ENCODE data around the gene ROR1.

ROR1 gene

GRCh38 chr1:64155278-64155677 is 381.5 kb downstream of the ROR1 start:
- Mint-ChIP-seq H3K9me3 (no peaks in the 10 kb centered on the region), H3K4me3 (no peak overlapping the region), H3K36me3 (ENCODE audit: low read depth) (no peaks in the 10 kb centered on the region), H3K27ac (no peak overlapping the region), H3K4me1 (ENCODE audit: low read depth) (no peaks in the 10 kb centered on the region), H3K27me3 (peaks cover 15% of the 10 kb centered on the region)
- no peak for DNase-seq

DNA sequence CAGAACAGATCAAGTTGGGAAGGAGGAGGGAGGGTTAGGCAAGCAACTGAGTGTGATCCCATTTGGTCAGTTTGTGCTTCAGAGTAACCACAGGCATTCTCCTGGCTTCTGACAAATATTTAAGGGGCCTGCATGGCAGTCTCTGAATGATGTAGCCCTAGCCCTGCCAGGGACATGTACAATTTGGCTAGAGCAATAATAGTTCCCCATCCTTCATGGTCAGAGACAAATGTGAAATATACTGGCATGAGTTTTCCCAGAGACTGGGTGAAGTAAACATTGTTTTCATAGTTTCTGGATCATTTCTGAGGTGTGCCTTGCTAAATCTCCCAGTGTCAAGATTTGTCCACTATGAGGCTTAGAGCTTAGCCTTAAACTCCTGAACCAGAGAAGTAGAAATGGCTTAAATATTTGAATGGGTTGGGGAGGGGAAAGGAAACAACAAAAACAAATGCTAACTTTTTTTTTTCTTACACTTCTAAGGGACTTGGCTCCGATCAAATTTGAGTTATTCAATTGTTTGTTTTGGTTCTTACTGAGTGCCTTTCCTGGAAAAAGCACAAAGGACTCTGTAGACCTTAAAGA is 387.6 kb downstream of the ROR1 start:
- H3K9me3 Mint-ChIP-seq, result no peaks in the 10 kb centered on the region
- DNase-seq, result no peak
- peaks cover 34% of the 10 kb centered on the region for H3K27me3 Mint-ChIP-seq
- no peak overlapping the region for H3K4me3 Mint-ChIP-seq
- H3K27ac Mint-ChIP-seq, result no peak overlapping the region
- no peaks in the 10 kb centered on the region for H3K36me3 Mint-ChIP-seq (ENCODE audit: low read depth)
- no peaks in the 10 kb centered on the region for H3K4me1 Mint-ChIP-seq (ENCODE audit: low read depth)

DNA sequence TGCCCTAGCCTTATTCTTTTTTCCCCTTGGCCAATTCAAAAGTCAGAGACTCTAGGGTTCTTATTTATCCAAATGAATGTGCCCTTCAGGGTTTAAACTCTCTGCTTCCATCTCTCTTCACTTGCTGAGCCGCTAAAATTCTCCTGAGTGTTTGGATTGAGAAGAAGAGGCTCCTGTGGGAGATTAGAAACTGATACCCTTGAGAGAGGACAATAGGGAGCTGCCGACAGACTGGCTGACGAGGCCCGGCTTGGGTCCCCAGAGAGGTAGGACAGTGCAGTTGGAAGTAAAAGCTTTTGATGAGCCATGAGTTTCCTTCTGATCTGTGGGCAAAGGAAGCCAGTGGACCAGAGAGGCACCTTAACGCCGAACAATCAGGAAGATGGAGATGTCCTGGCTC is 388.3 kb downstream of the ROR1 start:
- no peak overlapping the region for H3K27ac Mint-ChIP-seq
- peaks cover 35% of the 10 kb centered on the region for H3K27me3 Mint-ChIP-seq
- no peaks in the 10 kb centered on the region for H3K9me3 Mint-ChIP-seq
- no peaks in the 10 kb centered on the region for H3K36me3 Mint-ChIP-seq (ENCODE audit: low read depth)
- H3K4me3 Mint-ChIP-seq, result no peak overlapping the region
- DNase-seq, result no peak
- H3K4me1 Mint-ChIP-seq (ENCODE audit: low read depth), result no peaks in the 10 kb centered on the region

GRCh38 chr1:64162804-64163203 is 389.0 kb downstream of the ROR1 start:
- Mint-ChIP-seq H3K9me3 (no peaks in the 10 kb centered on the region), H3K27me3 (peaks cover 41% of the 10 kb centered on the region), H3K4me3 (no peak overlapping the region), H3K36me3 (ENCODE audit: low read depth) (no peaks in the 10 kb centered on the region), H3K4me1 (ENCODE audit: low read depth) (no peaks in the 10 kb centered on the region), H3K27ac (no peak overlapping the region)
- DNase-seq, result no peak

GRCh38 chr1:64163431-64163830 is 389.6 kb downstream of the ROR1 start:
- Mint-ChIP-seq H3K4me3 (no peak overlapping the region), H3K27me3 (peaks cover 41% of the 10 kb centered on the region), H3K36me3 (ENCODE audit: low read depth) (no peaks in the 10 kb centered on the region), H3K9me3 (no peaks in the 10 kb centered on the region), H3K27ac (no peak overlapping the region), H3K4me1 (ENCODE audit: low read depth) (no peaks in the 10 kb centered on the region)
- no peak for DNase-seq

DNA sequence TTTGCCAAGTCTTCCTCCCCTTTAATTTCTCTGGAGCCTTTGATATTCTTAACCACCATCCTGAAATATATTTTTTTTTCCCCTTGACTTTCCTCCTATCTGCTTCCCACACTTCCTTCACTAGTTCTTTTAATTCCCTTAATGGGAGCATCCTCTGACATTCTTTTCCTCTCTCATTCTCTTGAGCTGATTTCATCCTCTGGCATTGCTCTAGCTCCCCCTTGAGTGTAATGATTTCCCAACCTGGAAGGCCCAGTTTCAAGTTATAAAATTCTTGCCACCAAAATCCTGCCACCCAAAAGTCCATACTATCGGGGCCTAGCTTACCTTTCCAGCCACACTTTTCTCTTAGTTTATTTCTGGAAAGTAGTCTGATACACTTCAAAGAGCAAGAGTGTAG is 390.2 kb downstream of the ROR1 start:
- no peaks in the 10 kb centered on the region for H3K4me1 Mint-ChIP-seq (ENCODE audit: low read depth)
- DNase-seq, result no peak
- H3K4me3 Mint-ChIP-seq, result no peak overlapping the region

GRCh38 chr1:64166629-64167028 is 392.8 kb downstream of the ROR1 start:
- DNase-seq, result no peak

More for the DNA sequence above, 390.2 kb downstream of the ROR1 start:
- Mint-ChIP-seq H3K36me3 (ENCODE audit: low read depth) (no peaks in the 10 kb centered on the region), H3K9me3 (no peaks in the 10 kb centered on the region), H3K27ac (no peak overlapping the region), H3K27me3 (peaks cover 38% of the 10 kb centered on the region)

GRCh38 chr1:64167176-64167575 is 393.4 kb downstream of the ROR1 start:
- H3K4me3 Mint-ChIP-seq, result no peak overlapping the region
- H3K36me3 Mint-ChIP-seq (ENCODE audit: low read depth), result no peaks in the 10 kb centered on the region
- DNase-seq, result no peak
- H3K27ac Mint-ChIP-seq, result no peak overlapping the region
- no peaks in the 10 kb centered on the region for H3K9me3 Mint-ChIP-seq
- peaks cover 39% of the 10 kb centered on the region for H3K27me3 Mint-ChIP-seq
- peaks cover 15% of the 10 kb centered on the region for H3K4me1 Mint-ChIP-seq (ENCODE audit: low read depth)

More at GRCh38 chr1:64166629-64167028, 392.8 kb downstream of the ROR1 start:
- Mint-ChIP-seq H3K27ac (no peak overlapping the region), H3K36me3 (ENCODE audit: low read depth) (no peaks in the 10 kb centered on the region), H3K27me3 (peaks cover 41% of the 10 kb centered on the region), H3K4me3 (no peak overlapping the region), H3K9me3 (no peaks in the 10 kb centered on the region), H3K4me1 (ENCODE audit: low read depth) (peaks cover 10% of the 10 kb centered on the region)

GRCh38 chr1:64171246-64171645 is 397.4 kb downstream of the ROR1 start:
- Mint-ChIP-seq H3K36me3 (ENCODE audit: low read depth) (no peaks in the 10 kb centered on the region), H3K27ac (peak overlapping the region; percentile 73), H3K4me1 (ENCODE audit: low read depth) (peaks cover 26% of the 10 kb centered on the region), H3K4me3 (no peak overlapping the region), H3K27me3 (peaks cover 47% of the 10 kb centered on the region), H3K9me3 (no peaks in the 10 kb centered on the region)
- no peak for DNase-seq

GRCh38 chr1:64171797-64172281 is 398.0 kb downstream of the ROR1 start:
- no peaks in the 10 kb centered on the region for H3K36me3 Mint-ChIP-seq (ENCODE audit: low read depth)
- H3K4me3 Mint-ChIP-seq, result no peak overlapping the region

GRCh38 chr1:64172458-64172983 is 398.7 kb downstream of the ROR1 start:
- Mint-ChIP-seq H3K4me1 (ENCODE audit: low read depth) (peaks cover 26% of the 10 kb centered on the region), H3K9me3 (no peaks in the 10 kb centered on the region), H3K27me3 (peaks cover 43% of the 10 kb centered on the region), H3K27ac (peak overlapping the region; percentile 74), H3K36me3 (ENCODE audit: low read depth) (no peaks in the 10 kb centered on the region), H3K4me3 (peak overlapping the region; percentile 5)
- no peak for DNase-seq

More at GRCh38 chr1:64171797-64172281, 398.0 kb downstream of the ROR1 start:
- Mint-ChIP-seq H3K4me1 (ENCODE audit: low read depth) (peaks cover 26% of the 10 kb centered on the region), H3K9me3 (no peaks in the 10 kb centered on the region), H3K27ac (peak overlapping the region; percentile 73), H3K27me3 (peaks cover 45% of the 10 kb centered on the region)
- DNase-seq, result no peak

DNA sequence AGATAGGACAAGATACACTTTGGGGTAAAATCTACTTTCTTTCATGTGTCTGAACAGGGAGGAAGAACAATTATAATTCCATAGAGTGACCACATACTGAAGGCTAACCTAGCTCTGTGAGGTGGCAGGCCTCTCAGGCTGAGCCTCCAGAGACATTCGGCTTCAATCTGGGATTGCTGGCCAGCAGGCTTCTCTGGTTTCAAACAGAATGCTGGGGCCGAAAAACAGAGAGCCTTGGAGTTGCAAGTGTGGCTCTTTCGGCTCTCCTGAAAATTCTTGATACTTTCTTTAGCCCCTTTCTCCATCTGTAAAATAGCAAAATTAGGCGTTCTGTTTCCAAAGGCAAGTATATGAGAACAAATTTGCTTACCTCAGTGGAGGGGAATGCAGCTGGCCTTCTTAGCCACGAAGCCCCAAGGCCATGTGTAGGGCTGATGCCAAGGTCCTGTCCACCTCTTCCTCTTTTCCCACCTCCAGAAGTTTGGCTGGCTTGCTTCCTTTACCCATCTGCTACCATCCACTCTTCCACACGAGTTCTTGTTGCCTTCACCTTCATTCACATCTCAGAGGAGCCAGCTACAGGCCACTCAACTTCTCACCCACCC is 399.6 kb downstream of the ROR1 start:
- no peak overlapping the region for H3K27ac Mint-ChIP-seq
- no peaks in the 10 kb centered on the region for H3K9me3 Mint-ChIP-seq
- no peaks in the 10 kb centered on the region for H3K36me3 Mint-ChIP-seq (ENCODE audit: low read depth)
- H3K27me3 Mint-ChIP-seq, result peaks cover 47% of the 10 kb centered on the region
- DNase-seq, result no peak
- H3K4me1 Mint-ChIP-seq (ENCODE audit: low read depth), result peaks cover 26% of the 10 kb centered on the region
- no peak overlapping the region for H3K4me3 Mint-ChIP-seq

- Mint-ChIP-seq H3K36me3 (ENCODE audit: low read depth) (no peaks in the 10 kb centered on the region), H3K4me1 (ENCODE audit: low read depth) (peaks cover 26% of the 10 kb centered on the region), H3K9me3 (no peaks in the 10 kb centered on the region), H3K27ac (no peak overlapping the region), H3K4me3 (no peak overlapping the region), H3K27me3 (peaks cover 41% of the 10 kb centered on the region)
- DNase-seq, result no peak
These were observed 401.8 kb downstream of the ROR1 start for GRCh38 chr1:64175639-64176038.

- Mint-ChIP-seq H3K9me3 (no peaks in the 10 kb centered on the region), H3K27ac (no peak overlapping the region), H3K36me3 (ENCODE audit: low read depth) (no peaks in the 10 kb centered on the region), H3K4me1 (ENCODE audit: low read depth) (peaks cover 16% of the 10 kb centered on the region), H3K27me3 (peaks cover 39% of the 10 kb centered on the region), H3K4me3 (no peak overlapping the region)
- DNase-seq, result no peak
These were observed 402.8 kb downstream of the ROR1 start for GRCh38 chr1:64176659-64177058.

- Mint-ChIP-seq H3K36me3 (ENCODE audit: low read depth) (no peaks in the 10 kb centered on the region), H3K9me3 (no peaks in the 10 kb centered on the region), H3K27ac (no peak overlapping the region), H3K4me3 (no peak overlapping the region), H3K27me3 (peaks cover 36% of the 10 kb centered on the region), H3K4me1 (ENCODE audit: low read depth) (peaks cover 7% of the 10 kb centered on the region)
- DNase-seq, result no peak
These were observed 405.8 kb downstream of the ROR1 start for GRCh38 chr1:64179588-64179987.

Measured in activated T-cell treated with anti-CD3 and anti-CD28 coated beads, Interleukin-2, amount 50 U/mL, for 24 hours (primary cell).